Spinal cord (tissue), 10 donors: Measurements from ENCODE around the gene MESP1. TPM values are rescaled to one million over a fixed set of nuclear protein-coding genes. Genes with fewer than 3 reads are reported as not detected.
A peak's percentile ranks its signal among the peaks of the same experiment; 100 is the strongest.

ENCODE experiments used
- DNase-seq, 6 donors: peaks; one replicate each; pipeline versions ENCODE4 v3.0.0 to v3.0.0-alpha.2; 2013 to 2015; ENCODE audit warnings: low spot score in 6 of 6, low read depth in 4 of 6
- H3K27ac ChIP-seq: one replicate; pipeline ENCODE4 v1.5.1; 2013; ENCODE audit warnings: low read depth, low read length, control low read depth
- H3K27me3 ChIP-seq: one replicate; pipeline ENCODE4 v1.6.1; 2013; ENCODE audit warnings: low read length; ENCODE audit not compliant: control insufficient read depth, insufficient read depth
- H3K36me3 ChIP-seq: one replicate; pipeline ENCODE4 v1.6.1; 2013; ENCODE audit warnings: low read length; ENCODE audit not compliant: control insufficient read depth, insufficient read depth
- H3K4me1 ChIP-seq: one replicate; pipeline ENCODE4 v1.6.1; 2013; ENCODE audit warnings: low read length; ENCODE audit not compliant: control insufficient read depth, insufficient read depth
- H3K4me3 ChIP-seq: one replicate; pipeline ENCODE4 v1.5.1; 2013; ENCODE audit warnings: low read depth, low read length, control low read depth
- H3K9me3 ChIP-seq: one replicate; pipeline ENCODE4 v1.6.1; 2013; ENCODE audit warnings: low read length; ENCODE audit not compliant: control insufficient read depth, insufficient read depth
- WGBS: methylation state at CpG from one replicate; pipeline ENCODE4 v1.1.5; 2013; ENCODE audit warnings: missing lambda C conversion rate; ENCODE audit not compliant: insufficient coverage; 5-methylcytosine and 5-hydroxymethylcytosine counted together
- polyA plus RNA-seq, 2 donors: library from polyadenylated mRNA; unstranded; fragments of 120-200 nt; gene quantifications; one replicate each; pipeline ENCODE4 v1.2.1, GENCODE V29; 2013; ENCODE audit not compliant: insufficient read length in 2 of 2
- total RNA-seq, 2 donors: library from RNA; depleted of rRNA in 1 of 2; stranded (reverse); fragments of 120-200 nt in 1 of 2; fragments of >200 nt in 1 of 2; gene quantifications; one replicate each; pipeline versions ENCODE4 v1.2.3 to v1.2.4, GENCODE V29; 2013 to 2014
- donor health status: healthy.

Gene MESP1
- total and polyA plus RNA-seq, 4 donors = 1.5 to 18.2 (median 10.8) TPM

DNA sequence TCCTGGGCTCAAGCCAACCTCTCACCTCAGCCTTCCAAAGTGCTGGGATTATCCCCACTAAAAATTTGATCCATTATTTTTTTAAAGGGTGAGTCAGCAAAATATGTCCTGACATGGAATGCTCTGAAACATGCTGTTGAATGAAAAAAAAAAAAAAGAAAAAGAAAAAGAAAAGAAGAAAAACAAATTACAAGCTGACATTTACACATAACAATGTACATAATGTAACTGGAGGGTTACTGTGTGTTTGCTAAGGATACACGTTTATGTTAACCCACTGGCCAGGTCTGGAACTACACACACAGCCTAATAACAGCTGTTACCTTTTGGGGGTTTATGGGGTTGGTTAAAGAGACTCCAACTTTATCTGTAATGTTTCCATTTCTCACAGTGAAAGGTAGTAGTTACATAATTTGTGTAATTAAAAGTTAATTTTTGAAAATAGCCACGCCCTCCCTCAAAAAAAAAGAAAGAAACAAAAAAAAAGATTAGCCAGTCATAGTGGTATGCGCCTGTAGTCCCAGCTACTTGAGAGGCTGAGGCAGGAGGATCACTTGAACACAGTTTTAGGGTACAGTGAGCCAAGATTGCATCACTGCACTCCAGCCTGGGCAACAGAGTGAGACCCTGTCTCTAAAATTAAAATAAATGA lies 22.0 kb upstream of the MESP1 start:
- H3K4me1 ChIP-seq = peaks cover 14% of the 10 kb centered on the region
- no peaks in the 10 kb centered on the region for H3K9me3 ChIP-seq
- no peak overlapping the region for H3K27ac ChIP-seq
- DNase-seq = peak in 1 of 6 donors; percentile 13
- no peaks in the 10 kb centered on the region for H3K36me3 ChIP-seq
- H3K27me3 ChIP-seq = no peaks in the 10 kb centered on the region
- WGBS = 100% methylated on average over 1 of the region's 3 CpGs
- no peak overlapping the region for H3K4me3 ChIP-seq

DNA sequence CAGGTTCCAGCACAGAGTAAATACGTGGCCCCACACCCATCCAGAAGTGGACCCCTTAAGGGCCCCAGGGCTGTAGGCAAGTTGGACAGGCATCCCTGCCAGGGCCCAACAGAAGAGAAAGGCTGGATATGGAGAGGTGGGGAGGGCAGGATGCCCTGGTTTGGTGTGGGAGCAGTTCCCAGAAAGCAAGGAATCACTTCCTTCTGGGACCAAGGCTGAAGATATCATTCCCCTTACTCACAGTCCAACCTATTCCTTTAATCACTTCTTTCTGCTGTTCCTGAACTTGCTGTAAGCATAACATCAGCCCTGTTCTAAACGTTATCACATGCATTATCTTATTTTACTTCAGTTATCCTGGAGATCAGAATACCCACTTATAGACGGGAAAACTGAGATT lies 19.0 kb upstream of the MESP1 start:
- no peaks in the 10 kb centered on the region for H3K4me1 ChIP-seq
- WGBS = 93% methylated on average over 3 of the region's 3 CpGs

GRCh38 chr15:89769366-89769765 lies 18.3 kb upstream of the MESP1 start:
- no peak for DNase-seq
- Histone ChIP-seq H3K4me1 (no peaks in the 10 kb centered on the region), H3K36me3 (peaks cover 3% of the 10 kb centered on the region), H3K27me3 (no peaks in the 10 kb centered on the region), H3K4me3 (no peak overlapping the region), H3K9me3 (no peaks in the 10 kb centered on the region), H3K27ac (no peak overlapping the region)
- WGBS = no CpG with 5 or more reads among the region's 3 CpGs

More for the DNA sequence above, 19.0 kb upstream of the MESP1 start:
- no peaks in the 10 kb centered on the region for H3K27me3 ChIP-seq
- no peak overlapping the region for H3K27ac ChIP-seq
- DNase-seq = no peak
- H3K4me3 ChIP-seq = no peak overlapping the region
- H3K36me3 ChIP-seq = peaks cover 3% of the 10 kb centered on the region
- H3K9me3 ChIP-seq = no peaks in the 10 kb centered on the region

DNA sequence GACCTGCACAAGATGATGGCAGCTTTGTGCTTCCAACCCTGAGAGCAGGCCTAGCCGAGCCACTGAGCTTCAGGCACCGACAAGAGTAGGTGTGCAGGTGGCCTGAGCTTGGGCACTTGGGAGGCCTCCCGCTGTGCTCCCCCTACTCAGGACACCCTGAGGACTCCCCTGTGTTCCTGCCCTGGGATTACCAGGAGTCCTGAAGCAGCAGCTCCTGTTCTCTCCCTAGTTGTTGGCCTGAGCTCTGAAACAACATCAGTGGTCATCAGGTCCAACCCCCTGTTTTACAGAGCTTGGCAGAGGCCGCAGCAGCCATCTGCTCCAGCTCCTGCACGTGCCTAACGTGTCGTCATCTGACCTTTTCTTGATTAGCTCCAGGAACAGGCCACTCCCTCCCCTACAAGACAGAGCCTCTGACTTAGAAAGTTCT lies 17.0 kb upstream of the MESP1 start:
- H3K9me3 ChIP-seq = no peaks in the 10 kb centered on the region
- H3K27ac ChIP-seq = no peak overlapping the region
- no peak overlapping the region for H3K4me3 ChIP-seq
- no peaks in the 10 kb centered on the region for H3K27me3 ChIP-seq
- H3K36me3 ChIP-seq = peaks cover 3% of the 10 kb centered on the region
- H3K4me1 ChIP-seq = no peaks in the 10 kb centered on the region
- DNase-seq = peak in 1 of 6 donors; percentile 39
- WGBS = 66% methylated on average over 7 of the region's 7 CpGs

GRCh38 chr15:89767411-89767915 lies 16.4 kb upstream of the MESP1 start:
- H3K36me3 ChIP-seq = peaks cover 3% of the 10 kb centered on the region
- WGBS = 83% methylated on average over 5 of the region's 8 CpGs
- no peak for DNase-seq

GRCh38 chr15:89766357-89767311 lies 15.6 kb upstream of the MESP1 start:
- Histone ChIP-seq H3K36me3 (peaks cover 3% of the 10 kb centered on the region), H3K4me1 (no peaks in the 10 kb centered on the region), H3K4me3 (no peak overlapping the region), H3K27me3 (no peaks in the 10 kb centered on the region), H3K27ac (no peak overlapping the region), H3K9me3 (no peaks in the 10 kb centered on the region)
- no peak for DNase-seq
- 82% methylated on average over 16 of the region's 16 CpGs for WGBS

More at GRCh38 chr15:89767411-89767915, 16.4 kb upstream of the MESP1 start:
- Histone ChIP-seq H3K9me3 (no peaks in the 10 kb centered on the region), H3K27me3 (no peaks in the 10 kb centered on the region), H3K4me1 (no peaks in the 10 kb centered on the region), H3K27ac (no peak overlapping the region), H3K4me3 (no peak overlapping the region)

DNA sequence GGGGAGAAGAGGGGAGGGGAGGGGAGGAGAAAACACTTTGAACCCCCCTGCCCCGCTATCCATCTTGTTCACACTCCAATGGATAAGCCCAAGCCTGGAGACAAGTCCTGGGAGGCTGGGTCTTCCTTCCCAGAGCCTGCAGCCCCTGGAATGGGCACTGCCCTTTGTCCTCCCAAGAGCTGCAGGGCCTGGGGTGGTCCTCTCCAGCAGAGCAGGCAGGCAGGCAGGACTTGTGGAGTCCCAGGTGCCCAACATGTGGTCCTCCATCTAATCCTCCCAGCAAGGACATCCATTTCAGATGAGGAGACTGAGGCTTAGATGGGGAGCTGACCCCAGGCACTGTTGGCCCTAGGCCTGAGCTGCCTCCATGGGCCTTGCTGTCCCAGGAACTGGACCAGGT lies 14.6 kb upstream of the MESP1 start:
- H3K27me3 ChIP-seq = no peaks in the 10 kb centered on the region
- 71% methylated on average over 1 of the region's 1 CpG for WGBS
- H3K4me3 ChIP-seq = no peak overlapping the region
- H3K36me3 ChIP-seq = peaks cover 3% of the 10 kb centered on the region
- H3K9me3 ChIP-seq = no peaks in the 10 kb centered on the region
- H3K4me1 ChIP-seq = peaks cover 2% of the 10 kb centered on the region
- DNase-seq = no peak
- H3K27ac ChIP-seq = no peak overlapping the region

DNA sequence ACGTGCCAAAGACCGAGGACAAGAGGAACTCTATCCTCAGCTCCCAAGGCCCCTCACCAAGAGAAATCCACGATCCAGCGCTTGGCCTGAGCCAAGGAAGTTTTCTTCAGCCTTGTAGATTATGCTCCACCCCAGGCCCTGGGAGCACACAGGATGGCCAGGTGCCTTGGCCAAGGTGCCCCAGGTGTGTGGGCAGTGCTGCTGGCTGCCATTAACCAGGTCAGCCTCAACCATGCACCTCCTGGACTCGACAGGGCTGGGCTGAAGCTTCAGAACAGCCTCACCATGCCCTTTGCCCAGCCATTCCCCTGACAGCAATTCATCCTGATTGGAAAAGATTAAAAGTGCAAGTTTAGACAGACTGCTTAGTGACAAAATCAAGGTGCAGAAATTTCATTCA lies 10.9 kb upstream of the MESP1 start:
- peaks cover 3% of the 10 kb centered on the region for H3K4me1 ChIP-seq
- no peak for DNase-seq
- WGBS = 81% methylated on average over 5 of the region's 5 CpGs
- H3K36me3 ChIP-seq = no peaks in the 10 kb centered on the region
- no peak overlapping the region for H3K4me3 ChIP-seq
- H3K27ac ChIP-seq = no peak overlapping the region
- H3K9me3 ChIP-seq = no peaks in the 10 kb centered on the region
- no peaks in the 10 kb centered on the region for H3K27me3 ChIP-seq

DNA sequence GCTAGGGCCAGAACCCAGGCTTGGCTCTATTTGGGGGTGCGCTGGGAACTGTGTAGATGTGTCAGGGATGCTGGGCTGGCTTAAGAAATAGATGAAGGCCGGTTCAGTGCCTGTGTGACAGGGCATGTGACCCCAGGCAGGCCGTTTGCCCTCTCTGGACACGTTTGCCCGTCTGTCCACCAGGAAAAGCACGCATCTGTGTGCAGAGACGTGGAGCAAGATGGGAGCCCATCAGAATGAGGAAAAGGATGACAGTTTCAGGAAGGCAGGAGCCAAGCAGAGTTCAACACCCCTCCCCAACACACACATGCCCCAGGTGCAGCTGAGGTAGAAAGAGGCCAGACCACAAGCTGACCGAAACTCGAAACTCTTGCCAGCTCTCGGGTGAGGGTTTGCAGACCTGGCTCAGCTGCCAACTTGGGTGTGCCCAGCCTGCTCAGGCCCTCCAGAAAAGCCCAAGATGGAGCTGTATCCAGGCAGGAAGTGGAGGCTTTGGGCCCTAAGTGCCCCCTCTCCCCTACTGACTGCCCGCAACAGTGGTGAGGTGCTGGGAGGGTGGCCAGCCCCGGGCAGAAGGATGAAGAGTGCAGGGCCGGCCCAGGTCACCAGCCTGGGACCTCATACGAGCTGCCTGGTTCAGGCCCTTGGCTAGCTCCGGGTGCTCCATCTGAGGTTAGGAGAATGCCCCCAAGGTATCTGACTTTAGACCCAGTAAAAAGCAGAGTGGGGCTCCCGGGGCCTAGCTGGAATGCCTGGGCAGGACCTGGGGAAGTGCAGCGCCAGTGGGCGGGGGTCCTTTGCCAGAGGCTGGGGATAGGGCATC lies 10.2 kb upstream of the MESP1 start:
- Histone ChIP-seq H3K9me3 (no peaks in the 10 kb centered on the region), H3K4me3 (no peak overlapping the region), H3K27me3 (no peaks in the 10 kb centered on the region), H3K27ac (no peak overlapping the region), H3K4me1 (peaks cover 3% of the 10 kb centered on the region), H3K36me3 (no peaks in the 10 kb centered on the region)
- 78% methylated on average over 15 of the region's 18 CpGs for WGBS
- no peak for DNase-seq
